K562 (cell line): ENCODE results near the gene RIPPLY3. TPM values are rescaled to one million over a fixed set of nuclear protein-coding genes. Genes with fewer than 3 reads are reported as not detected.

Source experiments
- ATF1 ChIP-seq, 2 experiments: fragments of 450-650 bp in 1 of 2; IDR thresholded peaks; 2 replicates each; pipeline ENCODE4 v1.6.1; 2016; ENCODE audit warnings: missing compliant biosample characterization in 1 of 2, missing genetic modification characterization in 1 of 2
- ATF7 ChIP-seq: fragments of 450-650 bp; IDR thresholded peaks from 2 replicates; pipeline ENCODE4 v1.7.1; 2014; ENCODE audit warnings: mild to moderate bottlenecking, moderate library complexity
- CREM ChIP-seq: IDR thresholded peaks from 2 replicates; pipeline ENCODE4 v1.6.1; 2014; ENCODE audit warnings: antibody characterized with exemption, low read depth
- HNRNPLL ChIP-seq: fragments of 200-400 bp; formaldehyde crosslinking; IDR thresholded peaks from 2 replicates; pipeline ENCODE4 v1.6.1; 2017; ENCODE audit warnings: low read length, low read depth, mild to moderate bottlenecking; ENCODE audit not compliant: poor library complexity, severe bottlenecking
- KAT2B ChIP-seq: IDR thresholded peaks from one replicate; pipeline ENCODE4 v1.6.1; 2012; ENCODE audit warnings: low read depth, mild to moderate bottlenecking, control low read depth, inconsistent platforms, low read length, moderate library complexity
- RBM39 ChIP-seq: fragments of 200-400 bp; formaldehyde crosslinking; optimal IDR thresholded peaks from 2 replicates; pipeline ENCODE3; 2018; ENCODE audit warnings: low read depth, low read length
- TCFL5 ChIP-seq: fragments of 250-450 bp; sonication (Bioruptor Pico); conservative IDR thresholded peaks from 2 replicates; pipeline ENCODE4 v1.6.1; 2021; ENCODE audit warnings: mild to moderate bottlenecking, moderate library complexity, matching md5 sums
- XRCC5 ChIP-seq: fragments of 200-400 bp; formaldehyde crosslinking; IDR thresholded peaks from 2 replicates; pipeline ENCODE4 v1.6.1; 2017; ENCODE audit warnings: low read depth, mild to moderate bottlenecking, low read length
- ZBTB43 ChIP-seq: sonication (generic); formaldehyde crosslinking; IDR thresholded peaks from 2 replicates; pipeline ENCODE4 v1.8.0; 2023; ENCODE audit warnings: mild to moderate bottlenecking, missing genetic modification reagents
- ZNF431 ChIP-seq: sonication (generic); formaldehyde crosslinking; IDR thresholded peaks from 2 replicates; pipeline ENCODE4 v1.8.0; 2022; ENCODE audit warnings: mild to moderate bottlenecking, missing genetic modification reagents
- ZZZ3 ChIP-seq: fragments of 450-650 bp; IDR thresholded peaks from 2 replicates; pipeline ENCODE4 v1.6.1; 2016; ENCODE audit warnings: antibody characterized with exemption, mild to moderate bottlenecking, moderate library complexity
- polyA plus RNA-seq, 8 experiments: library from polyadenylated mRNA; depleted of rRNA in 4 of 8; stranded (reverse) in 5 of 8; unstranded in 3 of 8; fragments of >200 nt; fragmentation: Nextera tagmentation in 2 of 8; fragmentation: Illumina TruSeq in 1 of 8; extraction: Ambion mirVana in 2 of 8; extraction: Trizol in 1 of 8; gene quantifications; 2 replicates each; pipeline versions ENCODE4 v1.2.1 to v1.2.3, GENCODE V29; 2011 to 2014; ENCODE audit warnings: inconsistent platforms in 1 of 8, missing spikeins in 1 of 8
- total RNA-seq, 7 experiments: library from RNA; depleted of rRNA in 6 of 7; stranded (reverse); fragments of >200 nt in 6 of 7; fragmentation: Illumina TruSeq in 2 of 7; extraction: Trizol in 2 of 7; gene quantifications; 2 replicates each; pipeline versions ENCODE4 v1.2.1 to v1.2.3, GENCODE V29; 2011 to 2021; ENCODE audit warnings: low replicate concordance in 1 of 7
- TF ChIP-seq, protein P1 (sequence below): fragments of 250-450 bp; sonication (Bioruptor Pico); IDR thresholded peaks from 2 replicates; pipeline ENCODE4 v1.4.0; 2020; ENCODE audit warnings: mild to moderate bottlenecking
- TF ChIP-seq, protein P2 (sequence below): sonication (generic); IDR thresholded peaks from 2 replicates; pipeline ENCODE4 v1.6.1; 2016
- TF ChIP-seq, protein P3 (sequence below): sonication (generic); formaldehyde crosslinking; IDR thresholded peaks from 2 replicates; pipeline ENCODE4 v1.8.0; 2022; ENCODE audit warnings: mild to moderate bottlenecking, missing genetic modification reagents

RIPPLY3 gene
- total and polyA plus RNA-seq, 9 of the 15 experiments (the other 6 are each of a cell fraction or from before 2014, with no cell fraction given), result not detected

- peak; percentile 93 for TF ChIP-seq XRCC5
- peak; percentile 63; the same call in 1 of the 2 replicates for TF ChIP-seq ATF7
- no peak for TF ChIP-seq ZZZ3
- no peak for TF ChIP-seq RBM39
- TF ChIP-seq KAT2B, result no peak
- no peak for TF ChIP-seq ATF1 (CRISPR knock-in tag; IDR thresholded peaks at IDR 0.05)
- TF ChIP-seq ATF1 (tag; IDR thresholded peaks at IDR 0.05), result peak; percentile 63
- TF ChIP-seq ZNF431 (CRISPR knock-in tag), result no peak
- TF ChIP-seq CREM, result peak; percentile 83
- peak; percentile 65 for TF ChIP-seq HNRNPLL
- TF ChIP-seq, protein P1, sequence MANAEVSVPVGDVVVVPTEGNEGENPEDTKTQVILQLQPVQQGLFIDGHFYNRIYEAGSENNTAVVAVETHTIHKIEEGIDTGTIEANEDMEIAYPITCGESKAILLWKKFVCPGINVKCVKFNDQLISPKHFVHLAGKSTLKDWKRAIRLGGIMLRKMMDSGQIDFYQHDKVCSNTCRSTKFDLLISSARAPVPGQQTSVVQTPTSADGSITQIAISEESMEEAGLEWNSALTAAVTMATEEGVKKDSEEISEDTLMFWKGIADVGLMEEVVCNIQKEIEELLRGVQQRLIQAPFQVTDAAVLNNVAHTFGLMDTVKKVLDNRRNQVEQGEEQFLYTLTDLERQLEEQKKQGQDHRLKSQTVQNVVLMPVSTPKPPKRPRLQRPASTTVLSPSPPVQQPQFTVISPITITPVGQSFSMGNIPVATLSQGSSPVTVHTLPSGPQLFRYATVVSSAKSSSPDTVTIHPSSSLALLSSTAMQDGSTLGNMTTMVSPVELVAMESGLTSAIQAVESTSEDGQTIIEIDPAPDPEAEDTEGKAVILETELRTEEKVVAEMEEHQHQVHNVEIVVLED (CRISPR knock-in tag), result no peak
- no peak for TF ChIP-seq TCFL5 (CRISPR knock-in tag)
- TF ChIP-seq, protein P2, sequence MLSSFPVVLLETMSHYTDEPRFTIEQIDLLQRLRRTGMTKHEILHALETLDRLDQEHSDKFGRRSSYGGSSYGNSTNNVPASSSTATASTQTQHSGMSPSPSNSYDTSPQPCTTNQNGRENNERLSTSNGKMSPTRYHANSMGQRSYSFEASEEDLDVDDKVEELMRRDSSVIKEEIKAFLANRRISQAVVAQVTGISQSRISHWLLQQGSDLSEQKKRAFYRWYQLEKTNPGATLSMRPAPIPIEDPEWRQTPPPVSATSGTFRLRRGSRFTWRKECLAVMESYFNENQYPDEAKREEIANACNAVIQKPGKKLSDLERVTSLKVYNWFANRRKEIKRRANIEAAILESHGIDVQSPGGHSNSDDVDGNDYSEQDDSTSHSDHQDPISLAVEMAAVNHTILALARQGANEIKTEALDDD, result peak; percentile 66; the same call in 1 of the 2 replicates
- no peak for TF ChIP-seq ZBTB43
- TF ChIP-seq, protein P3, sequence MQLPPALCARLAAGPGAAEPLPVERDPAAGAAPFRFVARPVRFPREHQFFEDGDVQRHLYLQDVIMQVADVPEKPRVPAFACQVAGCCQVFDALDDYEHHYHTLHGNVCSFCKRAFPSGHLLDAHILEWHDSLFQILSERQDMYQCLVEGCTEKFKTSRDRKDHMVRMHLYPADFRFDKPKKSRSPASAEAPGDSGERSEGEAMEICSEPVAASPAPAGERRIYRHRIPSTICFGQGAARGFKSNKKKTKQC, result no peak
Measured at GRCh38 chr21:37009740-37010341, 3.3 kb downstream of the RIPPLY3 start (continued).
